HepG2 (cell line): ENCODE measurements around the gene PRSS53. TPM values are rescaled to one million over a fixed set of nuclear protein-coding genes. Genes with fewer than 3 reads are reported as not detected.

Source experiments
- ATF2 ChIP-seq: sonication (generic); formaldehyde crosslinking; IDR thresholded peaks from 2 replicates; pipeline ENCODE4 v1.4.0; 2020; ENCODE audit warnings: missing genetic modification reagents
- CC2D1A ChIP-seq: sonication (generic); formaldehyde crosslinking; IDR thresholded peaks from 2 replicates; pipeline ENCODE4 v1.8.1; 2023; ENCODE audit warnings: mild to moderate bottlenecking, missing genetic modification reagents
- CHD2 ChIP-seq: IDR thresholded peaks from 2 replicates; pipeline ENCODE4 v1.6.1; 2011; ENCODE audit warnings: low read depth, low read length, improper control_type of control experiment
- E2F1 ChIP-seq: sonication (generic); formaldehyde crosslinking; IDR thresholded peaks from 2 replicates; pipeline ENCODE4 v1.5.0; 2020; ENCODE audit warnings: missing genetic modification reagents
- FOXM1 ChIP-seq: sonication (generic); formaldehyde crosslinking; IDR thresholded peaks from 2 replicates; pipeline ENCODE4 v1.5.0; 2020; ENCODE audit warnings: missing genetic modification reagents
- FOXO4 ChIP-seq: sonication (generic); formaldehyde crosslinking; conservative IDR thresholded peaks from 2 replicates; pipeline ENCODE4 v1.8.1; 2023; ENCODE audit warnings: missing genetic modification reagents
- FOXP4 ChIP-seq: sonication (generic); formaldehyde crosslinking; IDR thresholded peaks from 2 replicates; pipeline ENCODE4 v1.4.0; 2020; ENCODE audit warnings: missing genetic modification reagents
- JUNB ChIP-seq: sonication (generic); formaldehyde crosslinking; IDR thresholded peaks from 2 replicates; pipeline ENCODE4 v1.8.0; 2022; ENCODE audit warnings: missing genetic modification reagents, mild to moderate bottlenecking, borderline replicate concordance
- KDM2A ChIP-seq: sonication (generic); formaldehyde crosslinking; IDR thresholded peaks from 2 replicates; pipeline ENCODE4 v1.4.0; 2020; ENCODE audit warnings: low read depth, missing genetic modification reagents, borderline replicate concordance
- REST ChIP-seq, 2 experiments: IDR thresholded peaks; 2 replicates each; pipeline ENCODE4 v1.6.1; 2011 to 2012; ENCODE audit warnings: low read length in 2 of 2, borderline replicate concordance in 1 of 2, low read depth in 1 of 2, mild to moderate bottlenecking in 1 of 2, moderate library complexity in 1 of 2
- RXRB ChIP-seq: IDR thresholded peaks from 2 replicates; pipeline ENCODE4 v1.6.1; 2016; ENCODE audit warnings: borderline replicate concordance, missing genetic modification reagents, missing compliant biosample characterization
- ZBTB44 ChIP-seq: sonication (generic); formaldehyde crosslinking; IDR thresholded peaks from 2 replicates; pipeline ENCODE4 v1.4.0; 2020; ENCODE audit warnings: missing genetic modification reagents
- ZNF546 ChIP-seq: sonication (generic); formaldehyde crosslinking; conservative IDR thresholded peaks from 2 replicates; pipeline ENCODE4 v1.8.1; 2023; ENCODE audit warnings: mild to moderate bottlenecking, missing genetic modification reagents
- ZNF691 ChIP-seq: sonication (generic); formaldehyde crosslinking; IDR thresholded peaks from 2 replicates; pipeline ENCODE4 v1.4.0; 2020; ENCODE audit warnings: missing genetic modification reagents, low read depth, mild to moderate bottlenecking, borderline replicate concordance
- polyA plus RNA-seq, 8 experiments: library from polyadenylated mRNA; depleted of rRNA in 3 of 8; stranded (reverse) in 7 of 8; unstranded in 1 of 8; fragments of >200 nt; fragmentation: Illumina TruSeq in 4 of 8; extraction: Trizol in 4 of 8; gene quantifications; 2 replicates each; pipeline versions ENCODE4 v1.2.1 to v1.2.3, GENCODE V29; 2011 to 2016; ENCODE audit warnings: low read depth in 4 of 8, missing spikeins in 1 of 8, mixed read lengths in 1 of 8; ENCODE audit not compliant: insufficient read depth in 1 of 8
- total RNA-seq, 5 experiments: library from RNA; depleted of rRNA; stranded (reverse); fragments of >200 nt; fragmentation: Illumina TruSeq; extraction: Trizol; gene quantifications; 2 replicates each; pipeline ENCODE4 v1.2.3, GENCODE V29; 2016; ENCODE audit warnings: low read depth in 1 of 5

The PRSS53 gene
- total and polyA plus RNA-seq, 2 of the 13 experiments (the other 11 are each of a cell fraction or from before 2014, with no cell fraction given) = 2.2 to 7.4 TPM

GRCh38 chr16:31117384-31118222 lies 28.9 kb upstream of the PRSS53 start, which contains the start of gene KAT8 (continued):
- TF ChIP-seq ZNF691 (CRISPR knock-in tag) (no peak; the same call in 1 of the 2 replicates), FOXP4 (CRISPR knock-in tag) (peak; percentile 25; the same call in 1 of the 2 replicates), FOXM1 (CRISPR knock-in tag) (no peak), ZNF546 (CRISPR knock-in tag) (no peak), E2F1 (CRISPR knock-in tag) (peak; percentile 87), KDM2A (CRISPR knock-in tag) (peak; percentile 99), CC2D1A (CRISPR knock-in tag) (no peak), ZBTB44 (CRISPR knock-in tag) (peak; percentile 72; the same call in 1 of the 2 replicates), JUNB (CRISPR knock-in tag) (no peak), REST (IDR thresholded peaks at IDR 0.05; ENCODE audit: borderline replicate concordance in 1 of 2, low read depth in 1 of 2, low read length in 2 of 2) (0 out of 4 replicates have a peak, but pooled peaks of 1 of the 2 experiments have one; percentile 10), CHD2 (peak; percentile 72; the same call in 1 of the 2 replicates), RXRB (CRISPR knock-in tag) (peak; percentile 41; the same call in 1 of the 2 replicates), ATF2 (CRISPR knock-in tag) (peak; percentile 82), FOXO4 (CRISPR knock-in tag) (no peak)
